HG02973 (cell line): ENCODE measurements around the gene SSR2.

Source experiments
- ATAC-seq: cut with Tn5 transposase; IDR thresholded peaks from one replicate; pipeline ENCODE4 v1.9.1; 2021; ENCODE audit warnings: moderate library complexity; ENCODE audit not compliant: unreplicated experiment

SSR2 gene

GRCh38 chr1:156020293-156021092 is at the start of gene SSR2:
TSS of gene SSR2 (minus strand) at chr1:156020951. CDS start at chr1:156020167, 784 bp downstream.
- ATAC-seq = peak; percentile 89

DNA sequence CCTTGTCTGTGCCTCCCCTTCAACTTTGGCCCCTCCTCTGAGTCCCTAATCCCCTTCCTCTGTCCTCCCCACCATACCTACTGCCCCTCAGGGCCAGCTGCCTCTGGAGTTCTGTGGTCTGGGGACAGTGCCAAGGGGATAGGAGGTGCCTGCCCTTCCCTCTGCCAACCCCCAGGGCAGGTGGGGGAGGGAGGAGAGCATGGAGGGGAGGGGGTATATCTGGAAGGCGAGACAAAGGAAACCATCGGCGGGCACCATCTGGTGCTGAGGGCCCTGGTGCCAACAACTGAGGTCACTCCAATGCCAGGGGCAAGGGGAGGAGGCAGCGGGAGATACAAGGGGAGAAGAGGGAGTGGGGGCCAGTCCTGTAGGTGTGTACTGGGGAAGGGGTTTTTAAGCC is 49.8 kb upstream of the SSR2 start:
- ATAC-seq = no peak

DNA sequence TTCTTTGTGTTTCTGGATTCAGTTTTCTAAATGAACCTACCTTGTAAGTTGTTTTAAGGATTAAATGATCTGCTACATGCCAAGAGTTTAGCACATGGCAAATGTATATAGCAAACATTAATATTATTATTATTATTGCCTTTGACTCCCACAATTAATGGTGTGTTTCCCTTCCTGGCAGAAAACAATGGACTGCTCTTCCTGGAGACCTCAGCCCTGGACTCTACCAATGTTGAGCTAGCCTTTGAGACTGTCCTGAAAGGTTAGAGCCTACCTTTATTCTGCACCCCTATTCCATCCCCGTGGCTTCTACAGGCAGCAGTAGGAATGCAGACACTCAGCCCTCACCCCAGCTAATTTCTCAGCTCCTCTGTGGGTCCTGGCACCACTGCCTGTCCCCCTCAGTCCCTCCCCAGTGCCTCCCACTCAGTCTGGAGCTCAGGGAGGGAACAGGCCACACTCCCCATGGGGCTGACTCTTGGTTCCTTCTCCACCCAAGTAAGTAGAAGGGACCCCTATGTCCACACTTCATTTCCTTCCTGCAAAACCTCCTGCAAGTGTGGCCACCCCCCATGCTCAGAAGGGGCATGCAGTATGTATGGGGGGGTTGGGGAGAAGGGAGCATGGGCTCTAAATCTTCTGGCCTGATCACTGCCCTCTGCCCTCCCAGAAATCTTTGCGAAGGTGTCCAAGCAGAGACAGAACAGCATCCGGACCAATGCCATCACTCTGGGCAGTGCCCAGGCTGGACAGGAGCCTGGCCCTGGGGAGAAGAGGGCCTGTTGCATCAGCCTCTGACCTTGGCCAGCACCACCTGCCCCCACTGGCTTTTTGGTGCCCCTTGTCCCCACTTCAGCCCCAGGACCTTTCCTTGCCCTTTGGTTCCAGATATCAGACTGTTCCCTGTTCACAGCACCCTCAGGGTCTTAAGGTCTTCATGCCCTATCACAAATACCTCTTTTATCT is 49.0 kb upstream of the SSR2 start:
- ATAC-seq = no peak

GRCh38 chr1:156067262-156067661 is 46.5 kb upstream of the SSR2 start:
- no peak for ATAC-seq

DNA sequence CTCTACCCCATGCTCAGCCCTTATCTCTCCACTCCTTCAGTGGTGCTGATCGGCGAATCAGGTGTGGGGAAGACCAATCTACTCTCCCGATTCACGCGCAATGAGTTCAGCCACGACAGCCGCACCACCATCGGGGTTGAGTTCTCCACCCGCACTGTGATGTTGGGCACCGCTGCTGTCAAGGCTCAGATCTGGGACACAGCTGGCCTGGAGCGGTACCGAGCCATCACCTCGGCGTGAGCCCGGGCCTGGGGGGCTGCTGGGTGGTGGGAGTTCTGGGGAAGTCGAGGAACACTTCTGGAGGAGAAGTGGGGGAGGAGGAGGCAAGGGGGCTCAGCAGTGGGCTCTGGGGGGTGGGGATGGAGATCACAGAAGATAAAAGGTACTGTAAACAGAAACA is 45.1 kb upstream of the SSR2 start:
- no peak for ATAC-seq

- no peak for ATAC-seq
Measured at GRCh38 chr1:156065212-156065611, 44.5 kb upstream of the SSR2 start.

DNA sequence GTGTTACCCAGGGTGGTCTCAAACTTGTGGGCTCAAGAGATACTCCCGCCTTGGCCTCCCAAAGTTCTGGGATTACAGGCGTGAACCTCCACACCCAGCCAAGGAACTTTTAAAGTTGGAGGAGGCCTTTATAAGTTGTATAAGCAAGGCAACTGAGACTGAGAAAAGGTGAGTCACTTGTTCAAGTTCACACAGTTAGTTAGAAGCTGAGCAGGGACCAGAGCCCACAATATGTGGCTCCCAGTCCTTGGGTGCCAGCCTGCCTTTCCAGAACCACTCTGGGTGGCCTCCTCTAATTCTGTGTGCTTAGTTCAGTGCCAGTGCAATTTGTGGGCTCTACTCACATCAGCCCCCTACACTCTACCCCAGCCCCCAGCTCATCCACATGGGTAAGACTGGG is 43.9 kb upstream of the SSR2 start:
- ATAC-seq = no peak

GRCh38 chr1:156063997-156064285 is 43.2 kb upstream of the SSR2 start:
- no peak for ATAC-seq

DNA sequence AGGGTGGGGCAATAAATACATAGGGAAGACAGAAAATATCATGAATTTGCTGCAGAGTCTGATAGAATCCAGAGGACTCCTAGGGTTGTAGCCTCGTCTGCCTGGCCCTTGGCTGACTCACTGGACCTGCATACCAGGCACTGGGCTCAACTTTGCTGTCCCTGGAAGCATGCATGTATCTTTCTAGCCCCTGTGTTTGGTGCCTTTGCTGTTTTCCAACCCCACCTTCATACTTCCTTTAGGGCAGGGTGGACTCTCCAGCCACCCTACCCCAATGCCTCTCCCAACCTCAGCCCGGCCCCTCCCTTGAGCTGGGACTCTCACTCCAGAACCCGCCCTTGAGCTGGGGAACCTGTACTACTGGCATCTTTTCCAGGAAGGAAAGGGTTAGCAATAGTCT is 41.4 kb upstream of the SSR2 start:
- no peak for ATAC-seq

GRCh38 chr1:156060937-156061636 is 40.3 kb upstream of the SSR2 start, which contains the start of gene RAB25:
TSS of gene RAB25 (plus strand) at chr1:156061160. CDS start at chr1:156061401, 241 bp downstream.
- no peak for ATAC-seq

DNA sequence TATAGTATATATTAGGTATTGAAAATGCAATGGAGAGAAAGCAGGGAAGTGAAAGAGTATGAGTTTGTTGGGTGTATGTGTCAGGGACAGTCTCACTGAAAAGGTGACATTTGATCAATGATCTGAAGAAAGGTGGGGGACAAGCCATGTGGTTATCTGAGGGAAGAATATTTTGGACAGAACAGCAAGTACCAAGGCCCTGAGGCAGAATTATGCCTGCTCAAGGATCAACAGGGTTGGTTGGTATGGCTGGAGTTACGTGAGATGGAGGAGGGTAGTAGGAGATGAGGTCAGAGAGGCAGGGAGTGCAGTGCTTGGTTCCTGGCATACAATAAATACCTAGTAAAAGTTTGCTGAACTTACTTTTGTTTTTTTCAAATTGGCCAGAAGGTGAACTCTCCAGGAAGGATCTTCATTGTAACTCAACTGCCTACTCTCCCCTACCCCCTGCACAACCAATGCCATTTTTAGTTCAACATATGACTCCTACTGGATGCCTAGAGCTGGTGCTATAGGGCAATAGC is 35.6 kb upstream of the SSR2 start:
- ATAC-seq = no peak

- ATAC-seq = no peak
Measured at GRCh38 chr1:156055281-156056048, 34.7 kb upstream of the SSR2 start.

DNA sequence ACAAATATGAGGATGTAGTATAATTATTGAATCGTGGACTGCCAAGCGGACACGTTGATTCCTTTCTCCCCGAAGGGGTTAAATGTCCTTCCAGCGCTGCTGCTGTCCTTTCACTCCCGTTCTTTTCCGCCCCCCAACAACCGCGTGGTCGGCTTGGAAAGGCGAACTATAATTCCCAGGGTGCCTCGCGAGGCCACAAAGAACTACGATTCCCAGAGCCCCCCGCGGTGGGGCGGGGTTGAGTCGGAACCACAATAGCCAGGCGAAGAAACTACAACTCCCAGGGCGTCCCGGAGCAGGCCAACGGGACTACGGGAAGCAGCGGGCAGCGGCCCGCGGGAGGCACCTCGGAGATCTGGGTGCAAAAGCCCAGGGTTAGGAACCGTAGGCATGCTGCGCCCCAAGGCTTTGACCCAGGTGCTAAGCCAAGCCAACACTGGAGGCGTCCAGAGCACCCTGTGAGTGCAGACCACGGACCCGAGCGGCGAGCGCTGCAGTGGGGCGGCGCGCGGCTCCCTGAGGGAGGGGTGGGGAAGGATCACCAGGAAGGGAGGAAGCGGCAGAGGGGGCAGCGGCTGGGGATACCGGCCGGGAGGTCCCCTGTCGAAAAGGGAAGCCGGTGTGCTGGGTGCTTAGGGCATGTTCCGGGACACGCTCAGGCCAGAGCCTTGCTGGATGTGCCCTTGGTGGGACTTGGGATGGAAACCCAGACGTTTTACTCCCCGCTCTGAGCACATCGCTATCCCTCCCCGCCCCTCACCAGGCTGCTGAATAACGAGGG is 33.9 kb upstream of the SSR2 start, which contains the start of gene LAMTOR2:
TSS of gene LAMTOR2 (plus strand) at position 283 of the 781 bp plus-strand sequence. CDS start at position 391, 108 bp downstream.
- peak; percentile 71 for ATAC-seq

GRCh38 chr1:156053768-156054499 is 33.2 kb upstream of the SSR2 start, which contains the start of gene UBQLN4:
TSS of gene UBQLN4 (minus strand) at chr1:156053798. CDS start at chr1:156053701, 97 bp downstream.
- peak; percentile 50 for ATAC-seq

DNA sequence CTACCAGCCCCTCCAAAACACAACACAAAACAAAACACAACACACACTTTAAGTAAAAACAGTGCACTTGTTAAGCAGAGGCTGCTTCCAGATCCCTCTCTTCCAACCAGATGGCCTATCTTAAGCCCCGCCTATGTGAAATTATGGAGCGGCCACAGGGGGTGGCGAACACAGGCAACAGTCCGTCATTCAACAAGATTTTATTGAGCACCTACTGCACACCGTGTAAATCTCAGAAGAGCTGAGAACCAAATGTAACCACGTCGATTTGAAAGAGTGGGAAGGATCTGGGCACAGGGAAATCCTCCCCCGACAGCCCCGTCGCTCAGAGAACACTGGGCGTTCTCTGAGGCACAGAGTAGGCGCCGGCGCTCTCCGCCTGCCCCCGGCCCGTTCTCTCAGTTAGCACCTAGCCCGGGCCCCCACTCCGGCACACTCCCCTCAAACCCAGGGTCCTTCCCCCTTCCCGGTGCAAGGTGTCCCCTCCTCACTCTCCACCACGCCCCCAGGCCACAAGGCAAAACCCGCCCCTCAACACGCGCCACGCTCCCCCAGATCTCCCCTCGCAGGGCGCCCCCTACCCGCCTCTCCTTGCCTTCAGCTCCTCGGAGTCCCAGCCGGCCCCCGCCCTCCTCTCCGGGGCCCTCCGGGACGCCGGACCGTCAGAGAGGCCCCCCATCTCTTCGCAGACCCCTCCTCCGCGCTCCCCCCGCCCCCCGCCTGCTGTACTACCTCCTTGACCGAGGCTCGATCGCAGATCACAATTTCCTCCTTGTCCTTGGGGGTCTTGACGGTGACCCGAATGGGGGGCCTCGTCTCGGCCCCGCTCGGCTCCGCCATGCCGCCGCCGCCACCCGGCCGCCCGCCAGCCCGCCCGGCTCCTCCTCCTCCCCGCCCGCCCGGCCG is 32.4 kb upstream of the SSR2 start:
- ATAC-seq = no peak

- no peak for ATAC-seq
Measured at GRCh38 chr1:156051011-156051725, 30.4 kb upstream of the SSR2 start.

GRCh38 chr1:156050376-156050775 is 29.6 kb upstream of the SSR2 start:
- ATAC-seq = no peak
